Gastroesophageal sphincter (tissue), 3 donors: ENCODE results near the gene ANKRD50.

Experiments
- CTCF ChIP-seq, 4 experiments: fragments of 200-600 bp in 2 of 4; fragments of 450-650 bp in 2 of 4; sonication (generic) in 1 of 4; IDR thresholded peaks; one replicate each; pipeline ENCODE4 v1.5.1; 2017 to 2019; ENCODE audit warnings: antibody characterized with exemption in 4 of 4, mild to moderate bottlenecking in 2 of 4, moderate library complexity in 2 of 4
- EP300 ChIP-seq: sonication (generic); formaldehyde crosslinking; IDR thresholded peaks from one replicate; pipeline ENCODE4 v1.6.1; 2017; ENCODE audit warnings: antibody characterized with exemption, mild to moderate bottlenecking
- POLR2A ChIP-seq, 2 donors: fragments of 450-650 bp; IDR thresholded peaks; one replicate each; pipeline ENCODE4 v1.6.1; 2017; ENCODE audit warnings: antibody characterized with exemption in 2 of 2, mild to moderate bottlenecking in 2 of 2, moderate library complexity in 1 of 2
- POLR2AphosphoS5 ChIP-seq: sonication (generic); formaldehyde crosslinking; IDR thresholded peaks from one replicate; pipeline ENCODE4 v1.6.1; 2017; ENCODE audit warnings: antibody characterized with exemption

- TF ChIP-seq CTCF (IDR thresholded peaks at IDR 0.05) (no peak), POLR2A (IDR thresholded peaks at IDR 0.05) (no peak), POLR2AphosphoS5 (no peak), EP300 (no peak)
Measured at GRCh38 chr4:124743711-124744110, 31.2 kb upstream of the ANKRD50 start.
